Upper lobe of right lung (tissue), 1 donor: ENCODE measurements around the gene RIPOR2. TPM values are rescaled to one million over a fixed set of nuclear protein-coding genes. Genes with fewer than 3 reads are reported as not detected.

ENCODE experiments used
- ATAC-seq: fragments of 200-7000 bp; cut with Tn5 transposase; one replicate; pipeline ENCODE4 v1.9.1; 2020; ENCODE audit warnings: mild to moderate bottlenecking, moderate library complexity
- DNase-seq: peaks from one replicate; pipeline ENCODE4 v3.0.0-alpha.2; 2020
- H3K27ac ChIP-seq: fragments of 200-600 bp; one replicate; pipeline ENCODE4 v1.8.0; 2022
- H3K27me3 ChIP-seq: fragments of 200-600 bp; one replicate; pipeline ENCODE4 v1.8.0; 2022; ENCODE audit warnings: mild to moderate bottlenecking
- H3K36me3 ChIP-seq: fragments of 200-600 bp; one replicate; pipeline ENCODE4 v1.8.0; 2022
- H3K4me1 ChIP-seq: fragments of 200-600 bp; one replicate; pipeline ENCODE4 v1.8.0; 2022
- H3K4me3 ChIP-seq: fragments of 200-600 bp; one replicate; pipeline ENCODE4 v1.8.0; 2022; ENCODE audit warnings: mild to moderate bottlenecking
- H3K9me3 ChIP-seq: fragments of 200-600 bp; one replicate; pipeline ENCODE4 v1.8.0; 2022
- intact Hi-C: fragments of 100-400 bp; cut with DNase I; formaldehyde crosslinking; loops from one replicate; pipeline ENCODE4 v1.11.0; 2022
- long read RNA-seq: library from polyadenylated mRNA; unstranded; transcript quantifications from one replicate; pipeline ENCODE4 v2.0.0, GENCODE V29; 2021
- total RNA-seq: library from RNA; stranded (reverse); fragmentation: NEBNext Ultra II Directional; extraction: Animal tissue kit (Norgen Biotek cat#: 25700); gene quantifications from one replicate; pipeline ENCODE4 v1.2.1, GENCODE V29; 2021
- TF ChIP-seq, protein P1 (sequence below): fragments of 200-600 bp; IDR thresholded peaks from one replicate; pipeline ENCODE4 v1.8.0; 2022; ENCODE audit warnings: antibody characterized with exemption
- donor health status: DM: no; HTN: yes; CAD: no; lungs with severe emphysema.

RIPOR2 gene, protein sequence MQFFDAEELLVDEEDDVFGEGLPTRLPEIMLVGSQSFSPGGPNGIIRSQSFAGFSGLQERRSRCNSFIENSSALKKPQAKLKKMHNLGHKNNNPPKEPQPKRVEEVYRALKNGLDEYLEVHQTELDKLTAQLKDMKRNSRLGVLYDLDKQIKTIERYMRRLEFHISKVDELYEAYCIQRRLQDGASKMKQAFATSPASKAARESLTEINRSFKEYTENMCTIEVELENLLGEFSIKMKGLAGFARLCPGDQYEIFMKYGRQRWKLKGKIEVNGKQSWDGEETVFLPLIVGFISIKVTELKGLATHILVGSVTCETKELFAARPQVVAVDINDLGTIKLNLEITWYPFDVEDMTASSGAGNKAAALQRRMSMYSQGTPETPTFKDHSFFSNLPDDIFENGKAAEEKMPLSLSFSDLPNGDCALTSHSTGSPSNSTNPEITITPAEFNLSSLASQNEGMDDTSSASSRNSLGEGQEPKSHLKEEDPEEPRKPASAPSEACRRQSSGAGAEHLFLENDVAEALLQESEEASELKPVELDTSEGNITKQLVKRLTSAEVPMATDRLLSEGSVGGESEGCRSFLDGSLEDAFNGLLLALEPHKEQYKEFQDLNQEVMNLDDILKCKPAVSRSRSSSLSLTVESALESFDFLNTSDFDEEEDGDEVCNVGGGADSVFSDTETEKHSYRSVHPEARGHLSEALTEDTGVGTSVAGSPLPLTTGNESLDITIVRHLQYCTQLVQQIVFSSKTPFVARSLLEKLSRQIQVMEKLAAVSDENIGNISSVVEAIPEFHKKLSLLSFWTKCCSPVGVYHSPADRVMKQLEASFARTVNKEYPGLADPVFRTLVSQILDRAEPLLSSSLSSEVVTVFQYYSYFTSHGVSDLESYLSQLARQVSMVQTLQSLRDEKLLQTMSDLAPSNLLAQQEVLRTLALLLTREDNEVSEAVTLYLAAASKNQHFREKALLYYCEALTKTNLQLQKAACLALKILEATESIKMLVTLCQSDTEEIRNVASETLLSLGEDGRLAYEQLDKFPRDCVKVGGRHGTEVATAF
- 25.6 TPM for total RNA-seq
- long read RNA-seq, transcript RIPOR2-215 (14 exons, 2,704 nt), result minor isoform, 5 of 21 reads
- long read RNA-seq, transcript RIPOR2-211 (22 exons, 3,348 nt), result major isoform, 8 of 21 reads
- long read RNA-seq, partial matches to known transcripts, result 3 of 21 reads
- long read RNA-seq, other reads (novel, unspliced or antisense), result 5 of 21 reads

DNA sequence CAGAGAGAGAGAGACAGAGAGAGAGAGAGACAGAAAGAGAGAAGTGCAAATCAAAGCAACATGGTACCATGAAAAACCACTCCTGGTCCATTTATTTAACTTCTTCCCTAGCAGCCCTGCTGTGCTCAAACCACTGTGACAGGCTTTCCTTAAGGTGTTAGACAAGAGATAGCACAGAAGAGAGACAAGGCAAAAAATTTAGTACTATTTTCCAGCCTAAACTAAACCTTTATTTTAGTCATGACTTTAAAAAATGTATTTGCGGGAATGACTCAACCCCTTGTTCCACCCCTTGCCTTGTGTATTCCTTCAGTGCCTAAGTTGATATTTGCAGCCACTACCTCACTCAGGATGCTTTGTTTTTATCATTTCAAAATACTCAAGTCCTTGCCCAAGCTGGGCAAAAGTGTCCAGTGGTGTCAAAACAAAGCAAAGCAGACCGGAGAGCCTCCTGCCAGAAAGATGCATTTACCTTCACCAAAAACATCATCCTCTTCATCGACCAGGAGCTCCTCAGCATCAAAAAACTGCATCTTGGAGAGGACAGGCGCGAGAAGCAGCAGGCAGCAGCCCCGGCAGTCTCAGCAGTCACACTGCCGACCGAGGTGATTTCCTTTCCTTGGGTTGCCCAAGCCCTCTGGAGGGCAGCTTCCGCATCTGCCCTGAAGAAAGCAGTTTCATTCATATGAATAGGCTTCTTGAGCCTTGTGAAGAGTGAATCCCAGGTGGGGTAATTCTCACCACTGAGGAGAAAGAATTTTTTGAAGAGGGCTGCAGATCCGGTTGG lies at the start of gene RIPOR2:
TSS of gene RIPOR2 (minus strand) at position 595 of the 787 bp plus-strand sequence. CDS start at position 533, 62 bp downstream.
- Histone ChIP-seq H3K27me3 (no peaks in the 10 kb centered on the region), H3K27ac (peak within 1 kb of the TSS; percentile 47), H3K9me3 (no peaks in the 10 kb centered on the region), H3K4me3 (peak within 1 kb of the TSS; percentile 33), H3K36me3 (no peaks in the 10 kb centered on the region), H3K4me1 (peaks cover 14% of the 10 kb centered on the region)
- intact Hi-C loops, result no loop called here
- DNase-seq, result peak; percentile 74
- TF ChIP-seq, protein P1, sequence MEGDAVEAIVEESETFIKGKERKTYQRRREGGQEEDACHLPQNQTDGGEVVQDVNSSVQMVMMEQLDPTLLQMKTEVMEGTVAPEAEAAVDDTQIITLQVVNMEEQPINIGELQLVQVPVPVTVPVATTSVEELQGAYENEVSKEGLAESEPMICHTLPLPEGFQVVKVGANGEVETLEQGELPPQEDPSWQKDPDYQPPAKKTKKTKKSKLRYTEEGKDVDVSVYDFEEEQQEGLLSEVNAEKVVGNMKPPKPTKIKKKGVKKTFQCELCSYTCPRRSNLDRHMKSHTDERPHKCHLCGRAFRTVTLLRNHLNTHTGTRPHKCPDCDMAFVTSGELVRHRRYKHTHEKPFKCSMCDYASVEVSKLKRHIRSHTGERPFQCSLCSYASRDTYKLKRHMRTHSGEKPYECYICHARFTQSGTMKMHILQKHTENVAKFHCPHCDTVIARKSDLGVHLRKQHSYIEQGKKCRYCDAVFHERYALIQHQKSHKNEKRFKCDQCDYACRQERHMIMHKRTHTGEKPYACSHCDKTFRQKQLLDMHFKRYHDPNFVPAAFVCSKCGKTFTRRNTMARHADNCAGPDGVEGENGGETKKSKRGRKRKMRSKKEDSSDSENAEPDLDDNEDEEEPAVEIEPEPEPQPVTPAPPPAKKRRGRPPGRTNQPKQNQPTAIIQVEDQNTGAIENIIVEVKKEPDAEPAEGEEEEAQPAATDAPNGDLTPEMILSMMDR, result no peak
- peak; percentile 90 for ATAC-seq

DNA sequence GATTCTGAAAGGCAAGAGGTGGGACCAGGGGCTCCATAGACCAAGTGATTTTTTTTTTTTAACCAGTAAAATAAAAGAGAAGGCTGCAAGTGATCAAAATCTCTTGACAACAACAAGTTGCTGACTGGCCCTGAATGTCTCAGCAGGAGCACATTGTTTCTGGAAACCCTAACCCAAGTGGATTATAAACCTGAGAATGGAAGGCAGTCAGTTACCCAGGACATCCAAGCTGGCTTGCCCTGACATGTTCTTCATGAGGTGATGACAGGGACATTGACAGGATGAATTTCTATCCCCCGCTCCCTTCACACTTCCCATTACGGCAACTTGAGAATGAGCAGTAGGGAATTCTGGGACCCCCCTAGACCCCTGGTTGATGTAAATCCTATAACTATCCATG lies 49.6 kb upstream of the RIPOR2 start:
- Histone ChIP-seq H3K9me3 (no peaks in the 10 kb centered on the region), H3K4me1 (no peaks in the 10 kb centered on the region), H3K27ac (no peak overlapping the region), H3K27me3 (no peaks in the 10 kb centered on the region), H3K36me3 (no peaks in the 10 kb centered on the region), H3K4me3 (no peak overlapping the region)
- ATAC-seq (no peak), DNase-seq (no peak)
- intact Hi-C loops, result no loop called here
- TF ChIP-seq, protein P1, result no peak

DNA sequence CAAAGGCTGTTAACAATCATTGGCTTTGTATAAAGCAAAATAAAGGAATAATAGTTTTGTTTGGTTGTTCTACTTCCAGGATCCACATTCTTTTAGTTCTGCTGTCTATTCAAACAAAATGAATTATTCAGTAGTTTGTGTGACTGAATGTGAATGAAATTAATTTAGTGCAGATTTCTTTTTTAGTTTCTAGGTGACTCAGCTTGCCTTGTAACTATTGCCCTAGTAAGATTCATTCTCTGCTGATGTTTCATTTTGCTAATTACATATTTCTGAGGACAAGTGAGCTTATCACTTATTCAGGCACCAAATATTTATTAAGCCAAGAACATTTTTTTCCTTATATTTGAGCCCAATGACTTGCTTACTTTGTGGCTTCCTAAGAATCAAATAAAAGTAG lies 46.5 kb upstream of the RIPOR2 start:
- ATAC-seq, result no peak

DNA sequence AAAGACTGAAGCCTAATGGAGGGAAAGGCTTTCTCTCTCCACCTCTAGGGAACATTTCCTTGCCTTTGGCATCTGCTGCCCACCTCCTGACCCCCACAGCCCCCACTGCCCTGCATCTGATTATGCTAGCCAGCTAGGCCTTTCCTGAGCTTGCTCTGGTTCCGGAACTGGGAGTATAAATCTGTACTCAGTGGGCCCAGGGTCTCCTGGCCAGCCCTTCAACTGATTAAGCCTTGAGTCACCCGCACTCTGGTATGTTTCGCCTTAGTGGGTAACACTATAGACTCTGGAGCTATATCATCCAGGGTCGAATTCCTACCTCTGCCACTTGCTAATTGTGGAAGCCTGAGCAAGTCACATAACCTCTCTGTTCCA lies 45.6 kb upstream of the RIPOR2 start:
- DNase-seq (no peak), ATAC-seq (peak; percentile 12)
- Histone ChIP-seq H3K4me1 (no peaks in the 10 kb centered on the region), H3K36me3 (no peaks in the 10 kb centered on the region), H3K27ac (peak overlapping the region; percentile 37), H3K4me3 (no peak overlapping the region), H3K27me3 (no peaks in the 10 kb centered on the region), H3K9me3 (no peaks in the 10 kb centered on the region)
- intact Hi-C loops, result no loop called here
- TF ChIP-seq, protein P1, result no peak

More for the DNA sequence above, 46.5 kb upstream of the RIPOR2 start:
- H3K27ac ChIP-seq, result no peak overlapping the region
- H3K9me3 ChIP-seq, result no peaks in the 10 kb centered on the region
- intact Hi-C loops, result no loop called here
- H3K27me3 ChIP-seq, result no peaks in the 10 kb centered on the region
- DNase-seq, result no peak
- H3K4me1 ChIP-seq, result no peaks in the 10 kb centered on the region
- TF ChIP-seq, protein P1, result no peak
- H3K36me3 ChIP-seq, result no peaks in the 10 kb centered on the region
- H3K4me3 ChIP-seq, result no peak overlapping the region
